DMS53 treated with DMSO at 0.1 percent for 48 hours (cell line): ENCODE data around the gene FMO2.

Experiments
- DNase-seq: peaks from one replicate; lab custom pipeline; 2025; ENCODE audit not compliant: unreplicated experiment; lab: John Stamatoyannopoulos, UW

FMO2 gene

GRCh38 chr1:171254859-171255258 lies 69.8 kb downstream of the FMO2 start:
- no peak for DNase-seq

- no peak for DNase-seq
These were observed 72.0 kb downstream of the FMO2 start for GRCh38 chr1:171256940-171257606.

GRCh38 chr1:171257607-171258076 lies 72.5 kb downstream of the FMO2 start:
- DNase-seq, result no peak

- DNase-seq, result no peak
These were observed 73.3 kb downstream of the FMO2 start for GRCh38 chr1:171258429-171258828.

GRCh38 chr1:171258943-171259342 lies 73.8 kb downstream of the FMO2 start:
- DNase-seq, result no peak
